Panc1 (cell line): ENCODE results near the gene SLC8A1. TPM values are rescaled to one million over a fixed set of nuclear protein-coding genes. Genes with fewer than 3 reads are reported as not detected.

ENCODE experiments used
- ATAC-seq: fragments of 200-7000 bp; cut with Tn5 transposase; 2 replicates; pipeline ENCODE4 v1.9.1; 2020; ENCODE audit warnings: mild to moderate bottlenecking, moderate library complexity
- BruUV-seq: library from RNA; stranded (reverse); fragments of 400-500 nt; replicated peaks from 2 replicates; lab custom pipeline; 2021; lab: Mats Ljungman, UMichigan
- CTCF ChIA-PET: fragments of 300-600 bp; sonication (Branson Sonifier 250); formaldehyde crosslinking; loops from one replicate; lab custom pipeline; 2022; ENCODE audit warnings: antibody characterized with exemption; lab: Charles Lee
- POLR2A ChIA-PET: fragments of 300-600 bp; sonication (Branson Sonifier 250); formaldehyde crosslinking; loops from one replicate; lab custom pipeline; 2022; ENCODE audit warnings: antibody characterized with exemption; lab: Charles Lee
- DNase-seq: peaks from one replicate; pipeline ENCODE4 v3.0.0-alpha.2; 2010; ENCODE audit warnings: low read depth, low spot score
- H3K27ac ChIP-seq: 2 replicates; pipeline ENCODE4 v1.5.1; 2011; ENCODE audit warnings: mild to moderate bottlenecking, low read length, inconsistent platforms
- H3K27me3 ChIP-seq: fragments of 200-500 bp; sonication (Bioruptor generic); 2 replicates; pipeline ENCODE4 v1.6.0; 2014; ENCODE audit warnings: low read length, inconsistent platforms; ENCODE audit not compliant: control insufficient read depth, insufficient read depth
- H3K36me3 ChIP-seq: fragments of 200-500 bp; sonication (Bioruptor generic); 2 replicates; pipeline ENCODE4 v1.5.1; 2014; ENCODE audit warnings: inconsistent platforms, mild to moderate bottlenecking, low read length, moderate library complexity; ENCODE audit not compliant: control insufficient read depth, insufficient read depth
- H3K4me1 ChIP-seq: 2 replicates; pipeline ENCODE4 v1.5.1; 2011; ENCODE audit warnings: inconsistent platforms, mild to moderate bottlenecking, low read length, moderate library complexity; ENCODE audit not compliant: control insufficient read depth, insufficient read depth
- H3K4me3 ChIP-seq, 2 experiments: 2 replicates each; pipeline ENCODE4 v1.5.1; 2011 to 2012; ENCODE audit warnings: low read depth in 2 of 2, low read length in 2 of 2, mild to moderate bottlenecking in 2 of 2, inconsistent platforms in 1 of 2, moderate library complexity in 1 of 2
- H3K9me3 ChIP-seq: fragments of 200-500 bp; sonication (Bioruptor generic); 2 replicates; pipeline ENCODE4 v1.5.1; 2014; ENCODE audit warnings: low read depth, mild to moderate bottlenecking, inconsistent platforms, low read length, moderate library complexity; ENCODE audit not compliant: control insufficient read depth, insufficient read depth
- POLR2AphosphoS5 ChIP-seq: IDR thresholded peaks from 2 replicates; pipeline ENCODE4 v1.6.1; 2012; ENCODE audit warnings: mild to moderate bottlenecking, low read depth, low read length, moderate library complexity
- SIN3A ChIP-seq: IDR thresholded peaks from 2 replicates; pipeline ENCODE4 v1.6.1; 2012; ENCODE audit warnings: low read depth, mild to moderate bottlenecking, low read length, moderate library complexity, borderline replicate concordance; ENCODE audit not compliant: insufficient read depth
- TCF7L2 ChIP-seq: IDR thresholded peaks from 2 replicates; pipeline ENCODE4 v1.6.1; 2011; ENCODE audit warnings: mild to moderate bottlenecking, low read depth, low read length, inconsistent platforms
- in situ Hi-C: cut with HindIII; loops from 2 replicates; pipeline ENCODE4 v1.10.0; 2016; ENCODE audit warnings: low sequenced_read_pairs, low pct_unique_long_range_greater_than_20kb
- intact Hi-C: fragments of 100-400 bp; cut with micrococcal nuclease; formaldehyde crosslinking; loops from one replicate; pipeline ENCODE4 v1.10.0; 2022; ENCODE audit not compliant: unreplicated experiment
- total RNA-seq: library from RNA; stranded (reverse); gene quantifications from one replicate; pipeline ENCODE4 v1.2.1, GENCODE V29; 2021; ENCODE audit not compliant: unreplicated experiment
- TF ChIP-seq, protein P1 (sequence below), 2 experiments: IDR thresholded peaks; 2 replicates each; pipeline ENCODE4 v1.6.1; 2011 to 2012; ENCODE audit warnings: low read depth in 2 of 2, control low read depth in 1 of 2, low read length in 1 of 2, mild to moderate bottlenecking in 1 of 2, moderate library complexity in 1 of 2; ENCODE audit not compliant: insufficient read depth in 1 of 2
- TF ChIP-seq, protein P2 (sequence below): fragments of 450-650 bp; IDR thresholded peaks from 2 replicates; pipeline ENCODE4 v1.5.1; 2017; ENCODE audit warnings: mild to moderate bottlenecking

The SLC8A1 gene
- total RNA-seq, 1 experiment from 2014 or later = 0.59 TPM

DNA sequence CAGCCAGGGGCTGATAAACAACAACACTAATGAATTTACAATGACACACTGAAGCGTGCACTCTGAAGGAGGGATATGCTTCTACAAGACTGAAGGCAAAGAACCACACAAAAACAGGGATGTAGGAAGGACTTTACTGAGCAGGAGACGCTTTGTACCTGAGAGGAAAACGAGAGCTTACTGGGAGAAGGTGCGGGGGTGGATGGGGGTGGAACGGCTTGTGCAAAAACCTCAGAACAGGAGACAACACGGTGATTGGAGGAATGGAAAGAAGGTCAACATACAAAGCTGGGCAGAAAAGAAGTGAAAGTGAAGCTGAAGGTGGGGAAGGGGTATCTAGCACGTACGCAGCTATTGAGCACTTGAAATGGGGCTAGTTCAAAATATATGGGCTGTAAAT lies 93.1 kb downstream of the SLC8A1 start:
- Histone ChIP-seq H3K4me3 (0 out of 4 replicates have a peak overlapping the region, but pooled peaks of 1 of the 2 experiments have one; percentile 6), H3K27ac (no peak overlapping the region), H3K9me3 (no peaks in the 10 kb centered on the region), H3K27me3 (no peaks in the 10 kb centered on the region; the same call in 1 of the 2 replicates), H3K4me1 (no peaks in the 10 kb centered on the region), H3K36me3 (no peaks in the 10 kb centered on the region)
- ChIA-PET POLR2A (no interaction called here), CTCF (interaction anchor here (0.6 kb wide), 1 partner anchor 445 kb away, joined by 3 read pairs; no protein-coding TSS in a partner anchor)
- in situ Hi-C loops = no loop called here
- no peak for DNase-seq
- no peak for ATAC-seq
- intact Hi-C loops = no loop called here
- BruUV-seq = no TSS peak
- no peak for TF ChIP-seq POLR2AphosphoS5
- TF ChIP-seq SIN3A = no peak
- TF ChIP-seq, protein P1, sequence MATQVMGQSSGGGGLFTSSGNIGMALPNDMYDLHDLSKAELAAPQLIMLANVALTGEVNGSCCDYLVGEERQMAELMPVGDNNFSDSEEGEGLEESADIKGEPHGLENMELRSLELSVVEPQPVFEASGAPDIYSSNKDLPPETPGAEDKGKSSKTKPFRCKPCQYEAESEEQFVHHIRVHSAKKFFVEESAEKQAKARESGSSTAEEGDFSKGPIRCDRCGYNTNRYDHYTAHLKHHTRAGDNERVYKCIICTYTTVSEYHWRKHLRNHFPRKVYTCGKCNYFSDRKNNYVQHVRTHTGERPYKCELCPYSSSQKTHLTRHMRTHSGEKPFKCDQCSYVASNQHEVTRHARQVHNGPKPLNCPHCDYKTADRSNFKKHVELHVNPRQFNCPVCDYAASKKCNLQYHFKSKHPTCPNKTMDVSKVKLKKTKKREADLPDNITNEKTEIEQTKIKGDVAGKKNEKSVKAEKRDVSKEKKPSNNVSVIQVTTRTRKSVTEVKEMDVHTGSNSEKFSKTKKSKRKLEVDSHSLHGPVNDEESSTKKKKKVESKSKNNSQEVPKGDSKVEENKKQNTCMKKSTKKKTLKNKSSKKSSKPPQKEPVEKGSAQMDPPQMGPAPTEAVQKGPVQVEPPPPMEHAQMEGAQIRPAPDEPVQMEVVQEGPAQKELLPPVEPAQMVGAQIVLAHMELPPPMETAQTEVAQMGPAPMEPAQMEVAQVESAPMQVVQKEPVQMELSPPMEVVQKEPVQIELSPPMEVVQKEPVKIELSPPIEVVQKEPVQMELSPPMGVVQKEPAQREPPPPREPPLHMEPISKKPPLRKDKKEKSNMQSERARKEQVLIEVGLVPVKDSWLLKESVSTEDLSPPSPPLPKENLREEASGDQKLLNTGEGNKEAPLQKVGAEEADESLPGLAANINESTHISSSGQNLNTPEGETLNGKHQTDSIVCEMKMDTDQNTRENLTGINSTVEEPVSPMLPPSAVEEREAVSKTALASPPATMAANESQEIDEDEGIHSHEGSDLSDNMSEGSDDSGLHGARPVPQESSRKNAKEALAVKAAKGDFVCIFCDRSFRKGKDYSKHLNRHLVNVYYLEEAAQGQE (IDR thresholded peaks at IDR 0.05; ENCODE audit: insufficient read depth in 1 of 2, low read depth in 2 of 2, low read length in 1 of 2) = no peak
- no peak for TF ChIP-seq TCF7L2
- TF ChIP-seq, protein P2, sequence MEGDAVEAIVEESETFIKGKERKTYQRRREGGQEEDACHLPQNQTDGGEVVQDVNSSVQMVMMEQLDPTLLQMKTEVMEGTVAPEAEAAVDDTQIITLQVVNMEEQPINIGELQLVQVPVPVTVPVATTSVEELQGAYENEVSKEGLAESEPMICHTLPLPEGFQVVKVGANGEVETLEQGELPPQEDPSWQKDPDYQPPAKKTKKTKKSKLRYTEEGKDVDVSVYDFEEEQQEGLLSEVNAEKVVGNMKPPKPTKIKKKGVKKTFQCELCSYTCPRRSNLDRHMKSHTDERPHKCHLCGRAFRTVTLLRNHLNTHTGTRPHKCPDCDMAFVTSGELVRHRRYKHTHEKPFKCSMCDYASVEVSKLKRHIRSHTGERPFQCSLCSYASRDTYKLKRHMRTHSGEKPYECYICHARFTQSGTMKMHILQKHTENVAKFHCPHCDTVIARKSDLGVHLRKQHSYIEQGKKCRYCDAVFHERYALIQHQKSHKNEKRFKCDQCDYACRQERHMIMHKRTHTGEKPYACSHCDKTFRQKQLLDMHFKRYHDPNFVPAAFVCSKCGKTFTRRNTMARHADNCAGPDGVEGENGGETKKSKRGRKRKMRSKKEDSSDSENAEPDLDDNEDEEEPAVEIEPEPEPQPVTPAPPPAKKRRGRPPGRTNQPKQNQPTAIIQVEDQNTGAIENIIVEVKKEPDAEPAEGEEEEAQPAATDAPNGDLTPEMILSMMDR = no peak

DNA sequence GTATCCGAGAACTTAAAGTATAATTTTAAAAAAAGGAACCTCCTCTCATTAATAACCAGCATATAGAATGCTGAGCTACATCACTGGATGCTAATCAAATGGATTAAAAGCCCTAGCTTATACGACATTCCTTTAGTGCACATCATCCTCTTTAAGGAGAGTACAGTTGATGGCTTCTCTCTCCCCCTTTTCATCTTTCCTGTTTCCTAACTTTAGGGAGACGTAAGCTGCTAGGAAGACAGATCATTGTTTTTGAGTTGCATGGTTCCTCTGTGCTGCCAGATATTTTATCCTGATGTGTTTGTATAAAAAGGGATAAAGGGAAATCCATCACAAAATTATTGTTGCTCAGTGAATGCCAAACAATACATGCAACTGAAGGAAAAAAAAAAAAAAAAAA lies 94.2 kb downstream of the SLC8A1 start:
- in situ Hi-C loops = no loop called here
- no peak for DNase-seq
- intact Hi-C loops = no loop called here
- Histone ChIP-seq H3K4me1 (no peaks in the 10 kb centered on the region), H3K36me3 (no peaks in the 10 kb centered on the region), H3K27ac (no peak overlapping the region), H3K9me3 (no peaks in the 10 kb centered on the region), H3K4me3 (no peak overlapping the region), H3K27me3 (no peaks in the 10 kb centered on the region; the same call in 1 of the 2 replicates)
- CTCF ChIA-PET = no interaction called here
- no peak for ATAC-seq
- no peak for TF ChIP-seq TCF7L2
- TF ChIP-seq, protein P2 = no peak
- TF ChIP-seq SIN3A = no peak
- no peak for TF ChIP-seq POLR2AphosphoS5
- TF ChIP-seq, protein P1 (IDR thresholded peaks at IDR 0.05; ENCODE audit: insufficient read depth in 1 of 2, low read depth in 2 of 2, low read length in 1 of 2) = no peak
- POLR2A ChIA-PET = interaction anchor here (0.7 kb wide), 1 partner anchor 84 kb away, joined by 11 read pairs; no protein-coding TSS in a partner anchor
- BruUV-seq = no TSS peak
